Neutrophil (primary cell): ENCODE results near the gene TPRG1.

Experiments used
- H3K27ac ChIP-seq: fragments of 200-600 bp; sonication (generic); 2 replicates; pipeline ENCODE4 v1.5.1; 2016; ENCODE audit warnings: mild to moderate bottlenecking, moderate library complexity
- H3K27me3 ChIP-seq: fragments of 200-600 bp; sonication (generic); 2 replicates; pipeline ENCODE4 v1.6.0; 2016; ENCODE audit warnings: mild to moderate bottlenecking
- H3K36me3 ChIP-seq: fragments of 200-600 bp; sonication (generic); 2 replicates; pipeline ENCODE4 v1.5.1; 2017
- H3K4me1 ChIP-seq, 2 experiments: fragments of 200-600 bp in 1 of 2; sonication (generic) in 1 of 2; 1 replicate in 1 of 2; 2 replicates in 1 of 2; pipeline versions ENCODE4 v1.5.1 to v1.6.1; 2013 to 2016; ENCODE audit warnings: low read depth in 1 of 2, low read length in 1 of 2, mild to moderate bottlenecking in 1 of 2, moderate library complexity in 1 of 2; ENCODE audit not compliant: control insufficient read depth in 1 of 2, insufficient read depth in 1 of 2
- H3K4me3 ChIP-seq, 2 experiments: fragments of 200-600 bp in 1 of 2; sonication (generic) in 1 of 2; 1 replicate in 1 of 2; 2 replicates in 1 of 2; pipeline ENCODE4 v1.5.1; 2013 to 2016; ENCODE audit warnings: low read depth in 1 of 2, low read length in 1 of 2, mild to moderate bottlenecking in 1 of 2, moderate library complexity in 1 of 2
- H3K9me3 ChIP-seq: fragments of 200-600 bp; sonication (generic); 2 replicates; pipeline ENCODE4 v1.5.1; 2016
- TF ChIP-seq, protein P1 (sequence below): fragments of 200-600 bp; sonication (generic); IDR thresholded peaks from 2 replicates; pipeline ENCODE4 v1.5.1; 2016; ENCODE audit warnings: antibody characterized with exemption

Gene TPRG1

DNA sequence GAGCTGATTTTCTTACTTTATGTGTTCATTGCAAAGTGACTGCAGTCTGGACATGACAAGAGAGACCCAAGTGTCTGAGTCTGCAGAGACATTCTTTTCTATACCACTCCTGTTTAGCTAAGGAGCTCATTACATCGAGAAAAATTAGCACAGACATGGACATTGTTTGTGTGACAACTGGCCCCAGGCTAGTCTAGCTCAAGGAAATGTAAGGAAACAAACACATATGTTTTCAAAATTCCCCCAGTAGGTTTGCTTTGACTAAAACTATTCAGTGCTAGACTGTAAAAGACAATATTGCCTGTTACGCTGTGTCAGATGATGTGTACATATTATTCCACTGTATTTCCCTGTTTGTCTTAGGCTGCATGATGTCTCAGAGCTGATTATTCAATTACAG is 40.9 kb downstream of the TPRG1 start:
- H3K36me3 ChIP-seq, result no peaks in the 10 kb centered on the region
- H3K27ac ChIP-seq, result no peak overlapping the region
- H3K4me1 ChIP-seq, result no peaks in the 10 kb centered on the region
- no peak overlapping the region for H3K4me3 ChIP-seq
- no peaks in the 10 kb centered on the region for H3K9me3 ChIP-seq
- H3K27me3 ChIP-seq, result no peaks in the 10 kb centered on the region
- TF ChIP-seq, protein P1, sequence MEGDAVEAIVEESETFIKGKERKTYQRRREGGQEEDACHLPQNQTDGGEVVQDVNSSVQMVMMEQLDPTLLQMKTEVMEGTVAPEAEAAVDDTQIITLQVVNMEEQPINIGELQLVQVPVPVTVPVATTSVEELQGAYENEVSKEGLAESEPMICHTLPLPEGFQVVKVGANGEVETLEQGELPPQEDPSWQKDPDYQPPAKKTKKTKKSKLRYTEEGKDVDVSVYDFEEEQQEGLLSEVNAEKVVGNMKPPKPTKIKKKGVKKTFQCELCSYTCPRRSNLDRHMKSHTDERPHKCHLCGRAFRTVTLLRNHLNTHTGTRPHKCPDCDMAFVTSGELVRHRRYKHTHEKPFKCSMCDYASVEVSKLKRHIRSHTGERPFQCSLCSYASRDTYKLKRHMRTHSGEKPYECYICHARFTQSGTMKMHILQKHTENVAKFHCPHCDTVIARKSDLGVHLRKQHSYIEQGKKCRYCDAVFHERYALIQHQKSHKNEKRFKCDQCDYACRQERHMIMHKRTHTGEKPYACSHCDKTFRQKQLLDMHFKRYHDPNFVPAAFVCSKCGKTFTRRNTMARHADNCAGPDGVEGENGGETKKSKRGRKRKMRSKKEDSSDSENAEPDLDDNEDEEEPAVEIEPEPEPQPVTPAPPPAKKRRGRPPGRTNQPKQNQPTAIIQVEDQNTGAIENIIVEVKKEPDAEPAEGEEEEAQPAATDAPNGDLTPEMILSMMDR, result no peak

DNA sequence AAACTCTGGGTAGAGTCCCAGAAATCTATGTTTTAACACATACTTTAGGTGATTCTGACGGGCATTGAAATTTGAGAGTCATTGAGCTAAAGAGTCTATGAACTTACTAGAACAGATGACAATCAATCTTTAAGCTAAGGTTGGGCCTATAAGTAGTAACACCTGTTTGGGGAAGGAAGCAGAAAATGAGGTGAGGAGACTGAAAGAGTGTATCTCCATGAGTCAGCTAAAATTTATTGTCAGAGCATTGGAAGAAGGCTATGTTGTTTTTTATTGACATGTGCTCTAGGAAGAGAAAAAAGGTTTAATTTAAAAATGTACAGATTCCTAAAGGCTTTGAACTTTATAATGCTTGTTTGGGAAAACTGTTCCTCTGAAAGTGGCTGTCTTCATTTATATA is 42.9 kb downstream of the TPRG1 start:
- Histone ChIP-seq H3K27me3 (no peaks in the 10 kb centered on the region), H3K27ac (no peak overlapping the region), H3K4me3 (no peak overlapping the region), H3K4me1 (no peaks in the 10 kb centered on the region), H3K36me3 (no peaks in the 10 kb centered on the region), H3K9me3 (no peaks in the 10 kb centered on the region)
- TF ChIP-seq, protein P1, result no peak

DNA sequence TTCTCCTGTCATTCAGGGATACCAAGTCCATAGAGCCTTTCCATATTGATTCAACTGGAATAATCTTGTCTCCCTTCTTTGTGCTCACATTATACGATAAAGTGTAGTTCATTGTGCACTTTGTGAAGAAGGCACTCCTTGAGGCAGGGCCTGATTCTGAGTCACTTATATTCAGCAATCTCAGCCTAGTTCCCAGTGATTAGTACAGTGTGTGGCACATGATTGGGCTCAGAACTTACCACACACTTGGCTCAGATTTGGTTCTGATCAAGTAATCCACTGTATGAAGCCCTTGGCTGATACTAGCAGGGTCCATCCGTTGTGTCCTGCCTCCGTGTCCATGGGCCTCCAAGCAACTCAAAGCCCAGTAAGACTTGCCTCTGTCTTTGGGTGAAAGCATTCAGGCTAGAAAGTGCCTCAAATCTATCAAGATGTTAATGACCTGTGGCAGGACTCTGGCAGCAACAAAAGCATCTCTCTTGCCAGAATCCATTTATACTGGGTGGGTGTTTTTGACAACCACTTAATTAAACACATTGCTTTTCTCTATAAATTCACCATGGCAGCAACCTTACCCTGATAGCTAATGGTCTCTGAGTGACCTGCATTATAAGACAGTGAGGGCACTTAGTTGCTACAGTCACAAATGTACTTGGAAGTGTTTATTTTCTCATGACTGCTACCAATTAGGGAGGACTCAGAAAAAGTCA is 51.3 kb downstream of the TPRG1 start:
- TF ChIP-seq, protein P1, result no peak

DNA sequence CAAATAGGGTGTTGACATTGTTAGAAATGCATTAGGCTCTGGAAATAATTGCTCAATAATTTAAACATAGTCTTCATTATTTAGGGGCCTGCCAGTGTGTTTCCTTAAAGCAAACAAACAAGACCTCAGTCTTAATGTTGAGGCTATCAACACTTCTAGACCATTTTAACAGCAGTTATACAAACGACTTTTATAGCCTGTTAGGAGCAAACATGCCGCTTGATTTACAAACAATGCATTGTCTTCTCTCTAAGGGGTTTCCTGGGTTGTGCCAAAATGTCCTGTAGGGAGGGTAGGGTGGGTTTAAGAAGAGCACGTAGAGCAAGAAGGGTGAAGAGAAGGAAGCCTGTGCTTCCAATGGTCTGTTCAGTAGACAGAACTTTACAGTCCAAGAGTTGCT is 53.7 kb downstream of the TPRG1 start:
- Histone ChIP-seq H3K4me3 (no peak overlapping the region), H3K27me3 (no peaks in the 10 kb centered on the region), H3K4me1 (no peaks in the 10 kb centered on the region), H3K9me3 (no peaks in the 10 kb centered on the region), H3K27ac (no peak overlapping the region), H3K36me3 (no peaks in the 10 kb centered on the region)
- TF ChIP-seq, protein P1, result no peak

More for the DNA sequence above, 51.3 kb downstream of the TPRG1 start:
- Histone ChIP-seq H3K27me3 (no peaks in the 10 kb centered on the region), H3K4me1 (no peaks in the 10 kb centered on the region), H3K9me3 (no peaks in the 10 kb centered on the region), H3K4me3 (no peak overlapping the region), H3K27ac (no peak overlapping the region), H3K36me3 (no peaks in the 10 kb centered on the region)

DNA sequence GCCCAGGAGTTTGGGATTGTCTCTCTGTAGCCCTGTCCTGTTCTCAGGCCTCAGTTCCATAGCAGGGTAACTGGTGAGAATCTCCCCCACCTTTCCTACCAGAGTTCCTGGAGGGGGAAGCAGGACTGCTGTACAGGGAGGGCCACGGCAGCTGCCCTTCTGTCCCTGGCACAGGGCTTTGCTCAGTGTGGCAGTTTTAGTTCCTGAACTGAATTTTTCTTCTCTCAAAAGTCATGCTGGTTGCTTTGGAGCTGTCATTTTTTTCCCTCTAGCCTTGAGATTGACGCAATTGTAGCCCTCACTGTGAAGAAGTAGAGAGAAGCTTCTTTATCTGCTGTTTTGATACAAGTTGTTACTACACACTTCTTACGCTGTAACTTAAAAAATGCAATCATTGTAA is 55.5 kb downstream of the TPRG1 start:
- Histone ChIP-seq H3K4me1 (no peaks in the 10 kb centered on the region), H3K27me3 (no peaks in the 10 kb centered on the region), H3K27ac (no peak overlapping the region), H3K36me3 (no peaks in the 10 kb centered on the region), H3K9me3 (no peaks in the 10 kb centered on the region), H3K4me3 (no peak overlapping the region)
- TF ChIP-seq, protein P1, result no peak
